Panc1 (cell line): ENCODE measurements around the gene ASXL2. TPM values are rescaled to one million over a fixed set of nuclear protein-coding genes. Genes with fewer than 3 reads are reported as not detected.

Source experiments
- ATAC-seq: fragments of 200-7000 bp; cut with Tn5 transposase; 2 replicates; pipeline ENCODE4 v1.9.1; 2020; ENCODE audit warnings: mild to moderate bottlenecking, moderate library complexity
- BruUV-seq: library from RNA; stranded (reverse); fragments of 400-500 nt; replicated peaks from 2 replicates; lab custom pipeline; 2021; lab: Mats Ljungman, UMichigan
- CTCF ChIA-PET: fragments of 300-600 bp; sonication (Branson Sonifier 250); formaldehyde crosslinking; loops from one replicate; lab custom pipeline; 2022; ENCODE audit warnings: antibody characterized with exemption; lab: Charles Lee
- POLR2A ChIA-PET: fragments of 300-600 bp; sonication (Branson Sonifier 250); formaldehyde crosslinking; loops from one replicate; lab custom pipeline; 2022; ENCODE audit warnings: antibody characterized with exemption; lab: Charles Lee
- DNase-seq: peaks from one replicate; pipeline ENCODE4 v3.0.0-alpha.2; 2010; ENCODE audit warnings: low read depth, low spot score
- H3K27ac ChIP-seq: 2 replicates; pipeline ENCODE4 v1.5.1; 2011; ENCODE audit warnings: mild to moderate bottlenecking, low read length, inconsistent platforms
- H3K27me3 ChIP-seq: fragments of 200-500 bp; sonication (Bioruptor generic); 2 replicates; pipeline ENCODE4 v1.6.0; 2014; ENCODE audit warnings: low read length, inconsistent platforms; ENCODE audit not compliant: control insufficient read depth, insufficient read depth
- H3K36me3 ChIP-seq: fragments of 200-500 bp; sonication (Bioruptor generic); 2 replicates; pipeline ENCODE4 v1.5.1; 2014; ENCODE audit warnings: inconsistent platforms, mild to moderate bottlenecking, low read length, moderate library complexity; ENCODE audit not compliant: control insufficient read depth, insufficient read depth
- H3K4me1 ChIP-seq: 2 replicates; pipeline ENCODE4 v1.5.1; 2011; ENCODE audit warnings: inconsistent platforms, mild to moderate bottlenecking, low read length, moderate library complexity; ENCODE audit not compliant: control insufficient read depth, insufficient read depth
- H3K4me3 ChIP-seq, 2 experiments: 2 replicates each; pipeline ENCODE4 v1.5.1; 2011 to 2012; ENCODE audit warnings: low read depth in 2 of 2, low read length in 2 of 2, mild to moderate bottlenecking in 2 of 2, inconsistent platforms in 1 of 2, moderate library complexity in 1 of 2
- H3K9me3 ChIP-seq: fragments of 200-500 bp; sonication (Bioruptor generic); 2 replicates; pipeline ENCODE4 v1.5.1; 2014; ENCODE audit warnings: low read depth, mild to moderate bottlenecking, inconsistent platforms, low read length, moderate library complexity; ENCODE audit not compliant: control insufficient read depth, insufficient read depth
- POLR2AphosphoS5 ChIP-seq: IDR thresholded peaks from 2 replicates; pipeline ENCODE4 v1.6.1; 2012; ENCODE audit warnings: mild to moderate bottlenecking, low read depth, low read length, moderate library complexity
- SIN3A ChIP-seq: IDR thresholded peaks from 2 replicates; pipeline ENCODE4 v1.6.1; 2012; ENCODE audit warnings: low read depth, mild to moderate bottlenecking, low read length, moderate library complexity, borderline replicate concordance; ENCODE audit not compliant: insufficient read depth
- TCF7L2 ChIP-seq: IDR thresholded peaks from 2 replicates; pipeline ENCODE4 v1.6.1; 2011; ENCODE audit warnings: mild to moderate bottlenecking, low read depth, low read length, inconsistent platforms
- in situ Hi-C: cut with HindIII; loops from 2 replicates; pipeline ENCODE4 v1.10.0; 2016; ENCODE audit warnings: low sequenced_read_pairs, low pct_unique_long_range_greater_than_20kb
- intact Hi-C: fragments of 100-400 bp; cut with micrococcal nuclease; formaldehyde crosslinking; loops from one replicate; pipeline ENCODE4 v1.10.0; 2022; ENCODE audit not compliant: unreplicated experiment
- total RNA-seq: library from RNA; stranded (reverse); gene quantifications from one replicate; pipeline ENCODE4 v1.2.1, GENCODE V29; 2021; ENCODE audit not compliant: unreplicated experiment
- TF ChIP-seq, protein P1 (sequence below): fragments of 450-650 bp; IDR thresholded peaks from 2 replicates; pipeline ENCODE4 v1.5.1; 2017; ENCODE audit warnings: mild to moderate bottlenecking
- TF ChIP-seq, protein P2 (sequence below), 2 experiments: IDR thresholded peaks; 2 replicates each; pipeline ENCODE4 v1.6.1; 2011 to 2012; ENCODE audit warnings: low read depth in 2 of 2, control low read depth in 1 of 2, low read length in 1 of 2, mild to moderate bottlenecking in 1 of 2, moderate library complexity in 1 of 2; ENCODE audit not compliant: insufficient read depth in 1 of 2

ASXL2 gene
- total RNA-seq, 1 experiment from 2014 or later, result 43.4 TPM

DNA sequence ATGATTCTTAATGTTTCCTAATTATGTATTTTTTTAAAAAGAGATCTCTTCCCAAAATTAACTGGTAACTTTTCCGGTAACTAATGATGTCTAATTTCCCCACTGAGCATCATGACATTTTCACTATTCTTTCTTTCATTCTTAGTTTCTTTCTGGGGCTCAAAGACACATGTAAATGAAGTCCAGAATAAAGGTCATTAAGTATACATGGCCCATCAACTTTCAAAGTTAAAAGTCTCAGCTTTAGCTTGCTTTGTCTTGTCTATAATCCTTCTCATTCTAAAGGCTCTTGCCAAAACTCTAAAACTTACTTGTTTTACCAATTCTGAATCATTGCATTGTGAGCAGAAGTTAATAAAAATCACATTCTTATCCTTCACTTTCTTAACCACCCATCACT lies 53.6 kb downstream of the ASXL2 start:
- POLR2A ChIA-PET, result no interaction called here
- no peak for ATAC-seq
- Histone ChIP-seq H3K4me3 (no peak overlapping the region), H3K27ac (no peak overlapping the region), H3K9me3 (no peaks in the 10 kb centered on the region), H3K4me1 (peaks cover 6% of the 10 kb centered on the region), H3K36me3 (no peaks in the 10 kb centered on the region), H3K27me3 (no peaks in the 10 kb centered on the region)
- CTCF ChIA-PET, result no interaction called here
- TF ChIP-seq, protein P1, sequence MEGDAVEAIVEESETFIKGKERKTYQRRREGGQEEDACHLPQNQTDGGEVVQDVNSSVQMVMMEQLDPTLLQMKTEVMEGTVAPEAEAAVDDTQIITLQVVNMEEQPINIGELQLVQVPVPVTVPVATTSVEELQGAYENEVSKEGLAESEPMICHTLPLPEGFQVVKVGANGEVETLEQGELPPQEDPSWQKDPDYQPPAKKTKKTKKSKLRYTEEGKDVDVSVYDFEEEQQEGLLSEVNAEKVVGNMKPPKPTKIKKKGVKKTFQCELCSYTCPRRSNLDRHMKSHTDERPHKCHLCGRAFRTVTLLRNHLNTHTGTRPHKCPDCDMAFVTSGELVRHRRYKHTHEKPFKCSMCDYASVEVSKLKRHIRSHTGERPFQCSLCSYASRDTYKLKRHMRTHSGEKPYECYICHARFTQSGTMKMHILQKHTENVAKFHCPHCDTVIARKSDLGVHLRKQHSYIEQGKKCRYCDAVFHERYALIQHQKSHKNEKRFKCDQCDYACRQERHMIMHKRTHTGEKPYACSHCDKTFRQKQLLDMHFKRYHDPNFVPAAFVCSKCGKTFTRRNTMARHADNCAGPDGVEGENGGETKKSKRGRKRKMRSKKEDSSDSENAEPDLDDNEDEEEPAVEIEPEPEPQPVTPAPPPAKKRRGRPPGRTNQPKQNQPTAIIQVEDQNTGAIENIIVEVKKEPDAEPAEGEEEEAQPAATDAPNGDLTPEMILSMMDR, result no peak
- no peak for TF ChIP-seq POLR2AphosphoS5
- TF ChIP-seq SIN3A, result no peak
- TF ChIP-seq, protein P2, sequence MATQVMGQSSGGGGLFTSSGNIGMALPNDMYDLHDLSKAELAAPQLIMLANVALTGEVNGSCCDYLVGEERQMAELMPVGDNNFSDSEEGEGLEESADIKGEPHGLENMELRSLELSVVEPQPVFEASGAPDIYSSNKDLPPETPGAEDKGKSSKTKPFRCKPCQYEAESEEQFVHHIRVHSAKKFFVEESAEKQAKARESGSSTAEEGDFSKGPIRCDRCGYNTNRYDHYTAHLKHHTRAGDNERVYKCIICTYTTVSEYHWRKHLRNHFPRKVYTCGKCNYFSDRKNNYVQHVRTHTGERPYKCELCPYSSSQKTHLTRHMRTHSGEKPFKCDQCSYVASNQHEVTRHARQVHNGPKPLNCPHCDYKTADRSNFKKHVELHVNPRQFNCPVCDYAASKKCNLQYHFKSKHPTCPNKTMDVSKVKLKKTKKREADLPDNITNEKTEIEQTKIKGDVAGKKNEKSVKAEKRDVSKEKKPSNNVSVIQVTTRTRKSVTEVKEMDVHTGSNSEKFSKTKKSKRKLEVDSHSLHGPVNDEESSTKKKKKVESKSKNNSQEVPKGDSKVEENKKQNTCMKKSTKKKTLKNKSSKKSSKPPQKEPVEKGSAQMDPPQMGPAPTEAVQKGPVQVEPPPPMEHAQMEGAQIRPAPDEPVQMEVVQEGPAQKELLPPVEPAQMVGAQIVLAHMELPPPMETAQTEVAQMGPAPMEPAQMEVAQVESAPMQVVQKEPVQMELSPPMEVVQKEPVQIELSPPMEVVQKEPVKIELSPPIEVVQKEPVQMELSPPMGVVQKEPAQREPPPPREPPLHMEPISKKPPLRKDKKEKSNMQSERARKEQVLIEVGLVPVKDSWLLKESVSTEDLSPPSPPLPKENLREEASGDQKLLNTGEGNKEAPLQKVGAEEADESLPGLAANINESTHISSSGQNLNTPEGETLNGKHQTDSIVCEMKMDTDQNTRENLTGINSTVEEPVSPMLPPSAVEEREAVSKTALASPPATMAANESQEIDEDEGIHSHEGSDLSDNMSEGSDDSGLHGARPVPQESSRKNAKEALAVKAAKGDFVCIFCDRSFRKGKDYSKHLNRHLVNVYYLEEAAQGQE (IDR thresholded peaks at IDR 0.05; ENCODE audit: insufficient read depth in 1 of 2, low read depth in 2 of 2, low read length in 1 of 2), result no peak
- no peak for TF ChIP-seq TCF7L2
- DNase-seq, result no peak
- intact Hi-C loops (no loop called here), in situ Hi-C loops (no loop called here)
- no TSS peak for BruUV-seq

DNA sequence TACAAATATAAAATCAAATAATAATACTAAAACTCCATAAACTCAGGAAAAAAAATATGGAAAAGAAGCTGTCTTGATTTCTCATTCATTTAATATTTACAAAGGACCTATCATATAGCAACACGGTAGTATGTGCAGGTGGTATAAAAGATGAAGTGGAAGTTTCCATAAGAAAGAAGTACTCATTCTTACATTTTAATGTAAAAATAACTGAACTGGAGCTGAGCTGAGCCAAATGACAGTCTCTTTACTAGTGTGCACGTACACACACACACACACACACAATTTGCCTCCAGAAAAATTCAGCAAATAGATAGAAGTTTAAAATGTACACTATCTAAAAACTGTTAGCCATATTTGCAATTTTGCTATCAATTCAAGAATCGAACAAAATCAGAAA lies 54.1 kb downstream of the ASXL2 start:
- intact Hi-C loops, result no loop called here
- no peak overlapping the region for H3K27ac ChIP-seq
- DNase-seq (no peak), ATAC-seq (no peak)
- TF ChIP-seq, protein P1, result no peak
- TF ChIP-seq TCF7L2, result no peak
- TF ChIP-seq, protein P2 (IDR thresholded peaks at IDR 0.05; ENCODE audit: insufficient read depth in 1 of 2, low read depth in 2 of 2, low read length in 1 of 2), result no peak
- no peak for TF ChIP-seq POLR2AphosphoS5
- TF ChIP-seq SIN3A, result no peak
- ChIA-PET POLR2A (no interaction called here), CTCF (no interaction called here)
- H3K4me1 ChIP-seq, result peaks cover 4% of the 10 kb centered on the region; the same call in 1 of the 2 replicates
- no peaks in the 10 kb centered on the region for H3K36me3 ChIP-seq
- H3K4me3 ChIP-seq, result no peak overlapping the region
- H3K27me3 ChIP-seq, result no peaks in the 10 kb centered on the region
- H3K9me3 ChIP-seq, result no peaks in the 10 kb centered on the region
- in situ Hi-C loops, result no loop called here
- no TSS peak for BruUV-seq
